Measurements from ENCODE around the gene FAAP20.

DNA sequence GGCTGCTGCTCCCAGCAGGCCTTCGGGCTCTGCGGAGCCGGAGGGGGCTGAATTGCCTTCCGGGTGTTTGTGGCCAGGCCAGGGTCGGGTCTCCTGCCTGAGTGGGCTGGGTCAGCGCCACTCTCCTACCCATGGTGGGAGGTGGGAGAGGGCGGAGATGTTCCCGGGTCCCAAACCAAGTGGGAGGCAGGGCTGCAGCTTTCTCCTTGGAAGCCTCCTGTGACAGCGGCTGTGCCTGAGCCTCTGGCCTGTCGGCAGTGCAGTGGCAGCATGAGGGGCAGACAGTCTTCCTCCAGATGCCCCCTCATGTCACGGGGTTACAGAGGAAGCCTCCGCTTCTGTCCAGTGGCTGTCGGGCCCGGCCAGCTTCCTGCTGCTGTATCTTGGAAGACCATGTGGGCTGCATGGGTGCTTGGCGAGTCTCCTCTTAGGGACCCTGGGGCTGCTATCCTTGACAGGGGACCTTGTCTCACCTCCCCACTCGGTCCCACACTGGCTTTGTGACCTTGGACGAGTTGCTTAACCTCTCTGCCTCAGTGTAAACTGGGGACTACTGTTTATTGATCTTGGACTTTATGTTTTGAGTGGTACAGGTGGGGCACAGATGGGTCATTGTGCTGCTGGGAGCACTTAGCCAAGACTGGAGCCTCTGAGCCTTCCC lies 37.8 kb upstream of the FAAP20 start:
- TF ChIP-seq, protein P1, sequence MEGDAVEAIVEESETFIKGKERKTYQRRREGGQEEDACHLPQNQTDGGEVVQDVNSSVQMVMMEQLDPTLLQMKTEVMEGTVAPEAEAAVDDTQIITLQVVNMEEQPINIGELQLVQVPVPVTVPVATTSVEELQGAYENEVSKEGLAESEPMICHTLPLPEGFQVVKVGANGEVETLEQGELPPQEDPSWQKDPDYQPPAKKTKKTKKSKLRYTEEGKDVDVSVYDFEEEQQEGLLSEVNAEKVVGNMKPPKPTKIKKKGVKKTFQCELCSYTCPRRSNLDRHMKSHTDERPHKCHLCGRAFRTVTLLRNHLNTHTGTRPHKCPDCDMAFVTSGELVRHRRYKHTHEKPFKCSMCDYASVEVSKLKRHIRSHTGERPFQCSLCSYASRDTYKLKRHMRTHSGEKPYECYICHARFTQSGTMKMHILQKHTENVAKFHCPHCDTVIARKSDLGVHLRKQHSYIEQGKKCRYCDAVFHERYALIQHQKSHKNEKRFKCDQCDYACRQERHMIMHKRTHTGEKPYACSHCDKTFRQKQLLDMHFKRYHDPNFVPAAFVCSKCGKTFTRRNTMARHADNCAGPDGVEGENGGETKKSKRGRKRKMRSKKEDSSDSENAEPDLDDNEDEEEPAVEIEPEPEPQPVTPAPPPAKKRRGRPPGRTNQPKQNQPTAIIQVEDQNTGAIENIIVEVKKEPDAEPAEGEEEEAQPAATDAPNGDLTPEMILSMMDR (IDR thresholded peaks at IDR 0.05) = no peak
- no peak for TF ChIP-seq POLR2A (IDR thresholded peaks at IDR 0.05)

Measured in Peyer's patch (tissue), 4 donors.